Measurements from ENCODE around the gene HEXB.
"Not testable (repeated sequence)": the region's sequence is repeated elsewhere in the genome, so short reads cannot be mapped to it uniquely, and the experiment has no call there.

HEXB gene

DNA sequence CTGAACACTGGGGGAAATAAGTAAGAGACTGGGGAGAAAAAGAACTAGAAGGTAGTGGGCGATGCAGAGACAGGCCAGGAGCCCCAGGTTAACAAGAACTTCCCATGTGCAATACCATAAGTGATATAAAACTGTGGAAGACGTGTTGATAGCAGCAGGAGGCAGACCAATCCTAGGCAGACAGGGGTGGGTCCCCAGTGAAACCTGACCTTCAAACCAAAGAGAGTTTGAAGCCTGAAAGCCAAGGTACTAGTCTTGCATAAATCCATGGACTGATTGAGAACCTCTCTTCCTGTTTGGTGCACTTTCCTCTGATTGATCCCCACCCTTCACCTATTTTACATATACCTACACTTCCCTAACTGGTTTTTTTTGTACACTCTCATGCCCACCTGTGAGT is 15.2 kb upstream of the HEXB start:
- DNase-seq: no peak
- no peaks in the 10 kb centered on the region for H3K9me3 ChIP-seq
- no peak overlapping the region for H3K4me3 ChIP-seq
- TF ChIP-seq, protein P1, sequence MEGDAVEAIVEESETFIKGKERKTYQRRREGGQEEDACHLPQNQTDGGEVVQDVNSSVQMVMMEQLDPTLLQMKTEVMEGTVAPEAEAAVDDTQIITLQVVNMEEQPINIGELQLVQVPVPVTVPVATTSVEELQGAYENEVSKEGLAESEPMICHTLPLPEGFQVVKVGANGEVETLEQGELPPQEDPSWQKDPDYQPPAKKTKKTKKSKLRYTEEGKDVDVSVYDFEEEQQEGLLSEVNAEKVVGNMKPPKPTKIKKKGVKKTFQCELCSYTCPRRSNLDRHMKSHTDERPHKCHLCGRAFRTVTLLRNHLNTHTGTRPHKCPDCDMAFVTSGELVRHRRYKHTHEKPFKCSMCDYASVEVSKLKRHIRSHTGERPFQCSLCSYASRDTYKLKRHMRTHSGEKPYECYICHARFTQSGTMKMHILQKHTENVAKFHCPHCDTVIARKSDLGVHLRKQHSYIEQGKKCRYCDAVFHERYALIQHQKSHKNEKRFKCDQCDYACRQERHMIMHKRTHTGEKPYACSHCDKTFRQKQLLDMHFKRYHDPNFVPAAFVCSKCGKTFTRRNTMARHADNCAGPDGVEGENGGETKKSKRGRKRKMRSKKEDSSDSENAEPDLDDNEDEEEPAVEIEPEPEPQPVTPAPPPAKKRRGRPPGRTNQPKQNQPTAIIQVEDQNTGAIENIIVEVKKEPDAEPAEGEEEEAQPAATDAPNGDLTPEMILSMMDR (IDR thresholded peaks at IDR 0.05): no peak
- H3K27ac ChIP-seq: no peak overlapping the region
- H3K4me1 ChIP-seq: peaks cover 0 to 22% (median 12%) of the 10 kb centered on the region in 4 donors
- peaks cover 0 to 2% of the 10 kb centered on the region in 2 donors for H3K27me3 ChIP-seq
- intact Hi-C loops (cut with DNase I; ENCODE audit: low total_unique reads): loop anchor here (5.0 kb wide), 1 partner anchor 247 kb away; no protein-coding TSS in a partner anchor
- H3K36me3 ChIP-seq: no peaks in the 10 kb centered on the region

DNA sequence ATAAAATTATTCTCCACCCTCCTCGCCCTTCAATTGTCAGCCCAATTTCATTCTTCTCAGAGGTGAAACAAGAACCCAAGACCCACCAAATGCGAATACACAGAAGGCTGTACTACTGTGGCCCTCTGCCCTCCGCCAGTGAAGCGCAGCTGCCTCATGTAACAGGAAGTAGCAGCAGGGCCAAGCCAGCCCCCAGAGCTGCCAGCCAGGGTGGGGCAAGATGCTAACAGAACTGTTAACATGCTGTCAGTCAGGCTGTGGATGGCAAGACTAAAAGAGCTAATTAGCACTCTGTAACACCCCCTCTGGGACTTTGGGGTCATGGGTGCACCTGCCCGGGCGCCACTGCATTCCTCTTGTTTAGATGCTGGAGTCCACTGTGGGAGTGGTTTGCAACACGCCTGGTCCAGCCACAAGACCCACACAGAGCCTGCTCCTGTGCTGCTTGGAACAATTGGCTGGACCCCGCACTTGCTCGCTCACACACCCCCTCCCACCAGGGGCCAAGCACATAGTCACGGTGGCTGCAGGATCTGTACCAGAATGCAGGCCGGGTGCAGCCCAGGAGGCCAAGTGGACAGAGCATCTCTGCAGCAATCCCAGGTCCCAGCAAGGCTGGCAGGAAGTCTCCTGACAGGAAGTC is 14.5 kb upstream of the HEXB start:
- no peak for DNase-seq
- TF ChIP-seq, protein P1 (IDR thresholded peaks at IDR 0.05): no peak
- intact Hi-C loops (cut with DNase I; ENCODE audit: low total_unique reads): loop anchor here (5.0 kb wide), 1 partner anchor 247 kb away; no protein-coding TSS in a partner anchor
- H3K4me1 ChIP-seq: peaks cover 0 to 22% (median 12%) of the 10 kb centered on the region in 4 donors
- H3K27me3 ChIP-seq: peaks cover 0 to 2% of the 10 kb centered on the region in 2 donors
- no peak overlapping the region for H3K4me3 ChIP-seq
- no peak overlapping the region for H3K27ac ChIP-seq
- H3K9me3 ChIP-seq: no peaks in the 10 kb centered on the region
- H3K36me3 ChIP-seq: no peaks in the 10 kb centered on the region

DNA sequence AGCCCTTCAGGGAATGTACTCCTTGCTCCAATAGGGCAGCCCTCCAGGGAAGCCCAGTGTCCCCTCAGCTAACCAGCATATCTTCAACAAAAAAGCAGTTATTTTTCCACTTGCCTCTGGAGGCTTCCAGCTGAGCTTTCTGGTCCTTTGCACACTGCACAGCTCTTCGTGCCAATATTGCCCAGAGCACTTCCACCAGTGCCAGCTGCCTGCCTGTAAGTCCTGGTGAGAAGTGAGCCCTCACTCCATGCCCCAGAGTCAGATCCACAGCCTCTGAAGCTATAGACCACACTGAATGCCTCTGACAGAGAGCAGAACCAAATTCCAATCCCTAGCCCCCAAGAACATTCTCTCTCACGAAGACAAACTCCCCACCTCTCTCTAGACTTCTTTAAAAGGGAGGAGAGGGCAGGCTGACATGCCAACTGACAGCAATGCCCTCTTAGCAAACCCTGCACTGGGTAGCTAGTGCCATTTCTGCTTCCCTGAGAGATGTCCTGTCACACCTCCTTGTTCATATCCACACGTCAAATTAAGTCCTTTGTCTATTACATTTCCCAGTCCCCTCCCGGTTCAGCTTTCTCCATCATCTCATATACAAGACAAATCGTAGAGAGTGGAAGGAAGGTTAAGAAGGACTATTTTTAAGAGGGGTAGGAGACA is 12.7 kb upstream of the HEXB start:
- Histone ChIP-seq H3K4me1 (peaks cover 0 to 22% (median 12%) of the 10 kb centered on the region in 4 donors), H3K4me3 (no peak overlapping the region), H3K27ac (peak overlapping the region; percentile 47 to 61), H3K36me3 (no peaks in the 10 kb centered on the region), H3K9me3 (no peaks in the 10 kb centered on the region), H3K27me3 (no peaks in the 10 kb centered on the region)
- no peak for DNase-seq
- TF ChIP-seq, protein P1 (IDR thresholded peaks at IDR 0.05): no peak
- intact Hi-C loops (cut with DNase I; ENCODE audit: low total_unique reads): loop anchor here (5.0 kb wide), 1 partner anchor 245 kb away; no protein-coding TSS in a partner anchor

DNA sequence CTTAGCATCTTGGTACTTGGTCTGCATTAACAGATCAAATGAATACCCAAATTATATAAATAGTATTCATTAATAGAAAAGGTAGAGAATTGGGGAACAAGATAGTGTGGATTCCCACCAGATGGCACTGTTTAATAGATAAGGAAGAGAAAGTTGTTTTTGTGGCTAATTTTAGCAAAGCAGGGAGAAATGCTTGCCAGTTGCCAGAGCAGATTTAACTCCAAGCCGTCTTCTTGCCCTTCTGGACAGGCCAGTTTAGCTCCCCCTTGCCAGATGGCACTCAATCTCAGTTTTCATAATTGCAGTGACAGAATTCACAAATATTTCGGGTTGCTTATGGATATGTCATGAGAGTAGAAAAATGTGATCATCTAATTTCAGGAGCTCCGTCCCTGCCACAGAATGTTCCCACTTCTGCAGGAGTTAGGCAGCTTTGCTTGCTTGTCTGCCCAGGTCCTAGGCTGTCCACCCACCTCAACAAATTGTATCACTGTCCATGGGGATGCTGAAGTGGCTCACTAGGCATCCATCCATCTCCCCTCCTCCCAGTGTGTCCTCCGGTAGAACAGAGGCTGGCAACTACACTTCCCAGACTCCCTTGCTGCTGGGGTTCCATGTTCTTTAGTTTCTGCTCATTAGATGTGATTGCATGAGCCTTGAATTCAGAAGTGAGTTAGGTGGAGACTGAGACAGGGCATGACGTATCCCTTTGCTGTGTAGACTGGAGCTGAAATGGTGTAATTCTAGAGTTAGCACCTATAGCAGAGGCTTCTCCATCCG is 11.8 kb upstream of the HEXB start:
- DNase-seq: no peak
- TF ChIP-seq, protein P1 (IDR thresholded peaks at IDR 0.05): peak; percentile 49 to 52
- peaks cover 0 to 22% (median 12%) of the 10 kb centered on the region in 4 donors for H3K4me1 ChIP-seq
- H3K27ac ChIP-seq: peak overlapping the region; percentile 47 to 61
- H3K9me3 ChIP-seq: no peaks in the 10 kb centered on the region
- no peaks in the 10 kb centered on the region for H3K27me3 ChIP-seq
- intact Hi-C loops (cut with DNase I; ENCODE audit: low total_unique reads): loop anchor here (5.0 kb wide), 1 partner anchor 244 kb away; no protein-coding TSS in a partner anchor
- H3K36me3 ChIP-seq: no peaks in the 10 kb centered on the region
- H3K4me3 ChIP-seq: peak overlapping the region; percentile 20 to 44

DNA sequence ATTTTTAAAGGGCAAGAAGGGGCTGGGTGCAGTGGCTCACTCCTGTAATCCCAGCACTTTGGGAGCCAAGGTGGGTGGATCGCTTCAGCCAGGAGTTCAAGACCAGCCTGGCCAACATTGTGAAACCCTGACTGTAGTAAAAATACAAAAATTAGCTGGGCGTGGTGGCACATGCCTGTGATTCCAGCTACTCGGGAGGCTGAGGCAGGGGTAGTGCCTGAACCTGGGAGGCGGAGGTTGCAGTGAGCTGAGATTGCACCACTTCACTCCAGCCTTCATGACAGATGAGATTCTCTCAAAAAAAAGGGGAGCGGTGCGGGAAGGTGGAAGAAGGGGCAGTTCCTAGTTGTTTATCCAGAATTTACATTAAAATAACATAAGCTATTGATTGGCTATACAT is 8.6 kb upstream of the HEXB start:
- H3K27ac ChIP-seq; H3K9me3 ChIP-seq; intact Hi-C loops (cut with DNase I; ENCODE audit: low total_unique reads); H3K27me3 ChIP-seq; H3K36me3 ChIP-seq; DNase-seq; H3K4me3 ChIP-seq: not testable (repeated sequence)
- peaks cover 0 to 22% (median 12%) of the 10 kb centered on the region in 4 donors for H3K4me1 ChIP-seq

DNA sequence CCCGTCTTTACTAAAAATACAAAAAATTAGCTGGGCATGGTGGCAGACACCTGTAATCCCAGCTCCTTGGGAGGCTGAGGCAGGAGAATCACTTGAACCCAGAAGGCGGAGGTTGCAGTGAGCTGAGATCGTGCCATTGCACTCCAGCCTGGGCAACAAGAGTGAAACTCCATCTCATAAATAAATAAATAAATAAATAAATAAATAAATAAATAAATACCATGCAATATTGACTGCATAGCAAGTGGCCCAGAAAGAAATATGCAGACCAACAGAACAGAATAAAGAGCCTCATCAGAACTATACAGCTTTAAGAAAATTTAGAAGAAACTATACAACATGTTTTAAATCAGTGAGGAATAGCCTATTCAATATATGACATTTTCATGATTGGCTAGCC is 6.9 kb upstream of the HEXB start:
- H3K4me1 ChIP-seq; H3K4me3 ChIP-seq; intact Hi-C loops (cut with DNase I; ENCODE audit: low total_unique reads); DNase-seq; H3K27me3 ChIP-seq; H3K9me3 ChIP-seq; H3K27ac ChIP-seq; H3K36me3 ChIP-seq: not testable (repeated sequence)

DNA sequence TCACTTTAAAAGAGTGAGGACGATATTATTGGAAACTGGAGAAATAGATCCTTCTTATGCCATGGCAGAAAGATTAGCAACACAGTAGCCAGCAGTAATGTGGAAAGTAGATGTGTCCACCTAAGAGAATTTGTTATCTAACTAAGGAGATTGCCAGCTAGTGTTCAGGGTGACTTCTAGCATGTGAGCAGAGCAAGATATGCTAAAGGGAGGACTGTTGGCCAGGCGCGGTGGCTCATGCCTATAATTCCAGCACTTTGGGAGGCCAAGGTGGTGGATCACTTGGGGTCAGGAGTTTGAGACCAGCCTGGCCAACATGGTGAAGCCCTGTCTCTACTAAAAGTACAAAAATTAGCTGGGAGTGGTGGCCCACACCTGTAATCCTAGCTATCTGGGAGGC is 5.7 kb upstream of the HEXB start:
- H3K4me3 ChIP-seq; H3K27me3 ChIP-seq; intact Hi-C loops (cut with DNase I; ENCODE audit: low total_unique reads): not testable (repeated sequence)

More for the DNA sequence above, 5.7 kb upstream of the HEXB start:
- not testable (repeated sequence) for DNase-seq, H3K36me3 ChIP-seq, H3K9me3 ChIP-seq, H3K4me1 ChIP-seq, H3K27ac ChIP-seq
